Thoracic aorta (tissue), 2 donors: Measurements from ENCODE around the gene XPR1. TPM values are rescaled to one million over a fixed set of nuclear protein-coding genes. Genes with fewer than 3 reads are reported as not detected.

Experiments
- ATAC-seq: fragments of 150-250 bp; one replicate; pipeline ENCODE4 v1.8.0; 2017; ENCODE audit warnings: low read depth; ENCODE audit not compliant: insufficient number of reproducible peaks, low FRiP score
- DNase-seq: peaks from one replicate; pipeline ENCODE4 v3.0.0-alpha.2; 2020; ENCODE audit warnings: low spot score
- H3K27ac ChIP-seq, 2 donors: fragments of 200-600 bp; sonication (generic); 1 replicate in 1 of 2; 2 replicates in 1 of 2; pipeline ENCODE4 v1.5.1; 2016; ENCODE audit warnings: mild to moderate bottlenecking in 2 of 2, moderate library complexity in 2 of 2
- H3K27me3 ChIP-seq: fragments of 200-600 bp; sonication (generic); replicated peaks from 2 replicates; pipeline ENCODE4 v1.6.0; 2016; ENCODE audit warnings: mild to moderate bottlenecking; ENCODE audit not compliant: insufficient read depth
- H3K36me3 ChIP-seq: fragments of 200-600 bp; sonication (generic); one replicate; pipeline ENCODE4 v1.5.1; 2016
- H3K4me1 ChIP-seq, 2 donors: fragments of 200-600 bp; sonication (generic); 1 replicate in 1 of 2; 2 replicates in 1 of 2; pipeline versions ENCODE4 v1.5.1 to v1.6.0; 2016; ENCODE audit warnings: low read depth in 2 of 2, mild to moderate bottlenecking in 1 of 2; ENCODE audit not compliant: control insufficient read depth in 1 of 2
- H3K4me3 ChIP-seq: fragments of 200-600 bp; sonication (generic); 2 replicates; pipeline ENCODE4 v1.5.1; 2016; ENCODE audit warnings: mild to moderate bottlenecking
- H3K9me3 ChIP-seq: fragments of 200-600 bp; sonication (generic); 2 replicates; pipeline ENCODE4 v1.5.1; 2016
- total RNA-seq, 2 donors: library from RNA; depleted of rRNA; stranded (reverse); fragments of >200 nt; gene quantifications; one replicate each; pipeline versions ENCODE4 v1.1.0 to v1.2.3, GENCODE V29; 2016
- TF ChIP-seq, protein P1 (sequence below): fragments of 200-600 bp; sonication (generic); IDR thresholded peaks from one replicate; pipeline ENCODE4 v1.5.1; 2019; ENCODE audit warnings: antibody characterized with exemption

Gene XPR1
- total RNA-seq, 2 donors from 2014 or later: 29.1 to 42.8 TPM

- no peak for ATAC-seq
- no peak for DNase-seq
- H3K4me3 ChIP-seq: no peak overlapping the region
- TF ChIP-seq, protein P1, sequence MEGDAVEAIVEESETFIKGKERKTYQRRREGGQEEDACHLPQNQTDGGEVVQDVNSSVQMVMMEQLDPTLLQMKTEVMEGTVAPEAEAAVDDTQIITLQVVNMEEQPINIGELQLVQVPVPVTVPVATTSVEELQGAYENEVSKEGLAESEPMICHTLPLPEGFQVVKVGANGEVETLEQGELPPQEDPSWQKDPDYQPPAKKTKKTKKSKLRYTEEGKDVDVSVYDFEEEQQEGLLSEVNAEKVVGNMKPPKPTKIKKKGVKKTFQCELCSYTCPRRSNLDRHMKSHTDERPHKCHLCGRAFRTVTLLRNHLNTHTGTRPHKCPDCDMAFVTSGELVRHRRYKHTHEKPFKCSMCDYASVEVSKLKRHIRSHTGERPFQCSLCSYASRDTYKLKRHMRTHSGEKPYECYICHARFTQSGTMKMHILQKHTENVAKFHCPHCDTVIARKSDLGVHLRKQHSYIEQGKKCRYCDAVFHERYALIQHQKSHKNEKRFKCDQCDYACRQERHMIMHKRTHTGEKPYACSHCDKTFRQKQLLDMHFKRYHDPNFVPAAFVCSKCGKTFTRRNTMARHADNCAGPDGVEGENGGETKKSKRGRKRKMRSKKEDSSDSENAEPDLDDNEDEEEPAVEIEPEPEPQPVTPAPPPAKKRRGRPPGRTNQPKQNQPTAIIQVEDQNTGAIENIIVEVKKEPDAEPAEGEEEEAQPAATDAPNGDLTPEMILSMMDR: no peak
- no peaks in the 10 kb centered on the region for H3K4me1 ChIP-seq
- H3K27me3 ChIP-seq: no peaks in the 10 kb centered on the region
- H3K27ac ChIP-seq: no peak overlapping the region
- no peaks in the 10 kb centered on the region for H3K36me3 ChIP-seq
- H3K9me3 ChIP-seq: no peaks in the 10 kb centered on the region
Measured at GRCh38 chr1:180620581-180620980, 11.2 kb upstream of the XPR1 start.

DNA sequence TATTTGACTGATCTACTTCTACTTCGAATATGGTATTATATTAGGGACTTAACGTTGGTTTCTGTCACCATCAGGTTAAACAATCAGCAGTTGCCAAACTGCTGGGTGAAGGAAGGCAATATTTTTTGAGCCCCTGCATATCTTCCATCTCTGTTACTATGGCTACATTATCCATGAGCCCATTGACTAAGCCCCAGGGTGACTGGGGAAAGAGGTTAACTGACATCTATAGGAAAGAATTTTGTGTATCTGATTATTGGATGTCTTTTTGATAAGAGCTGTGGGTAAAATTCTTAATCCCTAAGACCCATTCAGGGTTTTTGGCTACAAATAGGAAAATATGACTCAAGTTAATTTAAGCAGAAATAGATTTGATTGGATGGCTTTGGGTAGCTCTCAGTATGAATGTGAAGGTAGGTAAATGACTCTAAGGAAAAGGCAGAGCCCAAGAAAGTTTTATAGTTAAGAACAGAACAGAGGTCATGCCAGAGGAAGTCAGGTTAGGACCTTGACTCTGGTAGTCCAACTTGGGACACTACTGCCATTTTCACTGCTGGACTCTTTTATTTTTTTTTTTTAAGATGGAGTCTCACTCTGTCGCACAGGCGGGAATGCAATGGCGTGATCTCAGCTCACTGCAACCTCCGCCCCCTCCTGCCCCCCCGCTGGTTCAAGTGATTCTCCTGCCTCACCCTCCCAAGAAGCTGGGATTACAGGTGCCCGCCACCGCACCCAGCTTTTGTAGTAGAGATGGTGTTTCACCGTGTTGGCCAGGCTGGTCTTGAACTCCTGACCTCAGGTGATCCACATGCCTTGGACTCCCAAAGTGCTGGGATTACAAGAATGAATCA, 8.9 kb upstream of the XPR1 start:
- DNase-seq (no peak), ATAC-seq (no peak)

GRCh38 chr1:180623579-180624347, 8.1 kb upstream of the XPR1 start:
- TF ChIP-seq, protein P1: no peak
- no peak overlapping the region for H3K4me3 ChIP-seq
- DNase-seq: no peak
- no peak for ATAC-seq
- H3K9me3 ChIP-seq: no peaks in the 10 kb centered on the region
- H3K27me3 ChIP-seq: no peaks in the 10 kb centered on the region
- no peaks in the 10 kb centered on the region for H3K36me3 ChIP-seq
- H3K27ac ChIP-seq: no peak overlapping the region
- no peaks in the 10 kb centered on the region for H3K4me1 ChIP-seq

More for the DNA sequence above, 8.9 kb upstream of the XPR1 start:
- H3K36me3 ChIP-seq: no peaks in the 10 kb centered on the region
- TF ChIP-seq, protein P1: no peak
- no peaks in the 10 kb centered on the region for H3K27me3 ChIP-seq
- H3K9me3 ChIP-seq: no peaks in the 10 kb centered on the region
- H3K4me1 ChIP-seq: no peaks in the 10 kb centered on the region
- H3K4me3 ChIP-seq: no peak overlapping the region
- H3K27ac ChIP-seq: no peak overlapping the region

- no peak for ATAC-seq
- TF ChIP-seq, protein P1: no peak
- Histone ChIP-seq H3K4me3 (no peak overlapping the region), H3K27me3 (no peaks in the 10 kb centered on the region), H3K4me1 (peaks cover 2 to 10% of the 10 kb centered on the region in 2 donors), H3K9me3 (no peaks in the 10 kb centered on the region), H3K27ac (no peak overlapping the region), H3K36me3 (no peaks in the 10 kb centered on the region)
- no peak for DNase-seq
Measured at GRCh38 chr1:180626711-180627110, 5.1 kb upstream of the XPR1 start.

DNA sequence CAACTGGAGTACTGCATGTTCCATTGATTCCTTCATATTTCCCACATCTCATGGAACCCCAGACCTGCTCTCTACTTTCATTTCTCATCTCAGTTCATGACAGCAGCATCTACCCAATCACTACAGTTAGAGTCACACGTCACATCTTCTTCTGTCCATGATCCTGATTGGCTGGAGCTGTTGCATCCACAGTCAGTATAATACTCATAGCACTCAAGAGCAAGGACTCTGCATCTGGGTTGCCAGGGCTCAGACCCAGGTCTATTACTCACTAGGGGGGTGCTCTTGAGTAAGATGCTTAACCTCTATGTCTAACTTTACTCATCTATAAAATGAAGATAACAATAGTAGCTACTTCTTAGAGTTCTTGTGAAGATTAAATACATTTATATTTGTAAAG, 4.4 kb upstream of the XPR1 start:
- DNase-seq: no peak
- TF ChIP-seq, protein P1: no peak

More for the DNA sequence above, 4.4 kb upstream of the XPR1 start:
- H3K36me3 ChIP-seq: no peaks in the 10 kb centered on the region
- ATAC-seq: no peak
- H3K4me3 ChIP-seq: no peak overlapping the region
- no peaks in the 10 kb centered on the region for H3K27me3 ChIP-seq
- no peaks in the 10 kb centered on the region for H3K9me3 ChIP-seq
- H3K27ac ChIP-seq: no peak overlapping the region
- peaks cover 2 to 10% of the 10 kb centered on the region in 2 donors for H3K4me1 ChIP-seq
